PC-3 (cell line): ENCODE measurements around the gene TMEM161A. TPM values are rescaled to one million over a fixed set of nuclear protein-coding genes. Genes with fewer than 3 reads are reported as not detected.

Experiments used
- ATAC-seq: fragments of 200-7000 bp; cut with Tn5 transposase; 2 replicates; pipeline ENCODE4 v1.9.1; 2020; ENCODE audit warnings: mild to moderate bottlenecking, moderate library complexity
- BruUV-seq: library from RNA; stranded (reverse); fragments of 400-500 nt; replicated peaks from 2 replicates; lab custom pipeline; 2021; lab: Mats Ljungman, UMichigan
- CTCF ChIA-PET: fragments of 300-600 bp; sonication (Branson Sonifier 250); formaldehyde crosslinking; loops from one replicate; lab custom pipeline; 2022; ENCODE audit warnings: antibody characterized with exemption; lab: Charles Lee
- POLR2A ChIA-PET: fragments of 300-600 bp; sonication (Branson Sonifier 250); formaldehyde crosslinking; loops from one replicate; lab custom pipeline; 2022; ENCODE audit warnings: antibody characterized with exemption; ENCODE audit not compliant: unreplicated experiment; lab: Charles Lee
- DNase-seq: peaks from one replicate; pipeline ENCODE4 v3.0.0-alpha.2; 2015
- H2AFZ ChIP-seq: fragments of 300-600 bp; sonication (generic); 2 replicates; pipeline ENCODE4 v1.6.0; 2016; ENCODE audit warnings: antibody characterized with exemption, low read length
- H3F3A ChIP-seq: fragments of 300-600 bp; sonication (generic); one replicate; pipeline ENCODE4 v1.6.0; 2017; ENCODE audit warnings: antibody characterized with exemption, low read length, control low read depth, mild to moderate bottlenecking; ENCODE audit not compliant: unreplicated experiment
- H3K27ac ChIP-seq: fragments of 300-600 bp; sonication (generic); 2 replicates; pipeline ENCODE4 v1.5.1; 2016; ENCODE audit warnings: mild to moderate bottlenecking, low read length
- H3K27me3 ChIP-seq: fragments of 300-600 bp; sonication (generic); 2 replicates; pipeline ENCODE4 v1.6.1; 2016; ENCODE audit warnings: low read length, mixed read lengths
- H3K36me3 ChIP-seq: fragments of 300-600 bp; sonication (generic); 2 replicates; pipeline ENCODE4 v1.6.1; 2016; ENCODE audit warnings: low read depth, mixed run types, low read length, mixed read lengths
- H3K4me1 ChIP-seq: fragments of 300-600 bp; sonication (generic); 2 replicates; pipeline ENCODE4 v1.5.1; 2016; ENCODE audit warnings: low read length; ENCODE audit not compliant: insufficient read depth
- H3K4me2 ChIP-seq: fragments of 300-600 bp; sonication (generic); 2 replicates; pipeline ENCODE4 v1.6.0; 2016; ENCODE audit warnings: low read length
- H3K4me3 ChIP-seq: fragments of 300-600 bp; sonication (generic); 2 replicates; pipeline ENCODE4 v1.5.1; 2016; ENCODE audit warnings: mild to moderate bottlenecking, low read length, mixed read lengths
- H3K79me2 ChIP-seq: fragments of 300-600 bp; sonication (generic); 2 replicates; pipeline ENCODE4 v1.6.1; 2017; ENCODE audit warnings: low read length, mixed read lengths
- H3K9ac ChIP-seq: fragments of 300-600 bp; sonication (generic); 2 replicates; pipeline ENCODE4 v1.6.0; 2016; ENCODE audit warnings: mild to moderate bottlenecking, low read length
- H3K9me2 ChIP-seq: fragments of 300-600 bp; sonication (generic); replicated peaks from 2 replicates; pipeline ENCODE4 v1.6.1; 2016; ENCODE audit warnings: mixed run types, low read length, mixed read lengths
- H3K9me3 ChIP-seq: fragments of 300-600 bp; sonication (generic); 2 replicates; pipeline ENCODE4 v1.6.1; 2016; ENCODE audit warnings: low read length, mixed read lengths
- H4K20me1 ChIP-seq: fragments of 300-600 bp; sonication (generic); 2 replicates; pipeline ENCODE4 v1.6.1; 2016; ENCODE audit warnings: low read length, mixed read lengths
- EZH2 ChIP-seq: fragments of 300-600 bp; sonication (generic); IDR thresholded peaks from one replicate; pipeline ENCODE4 v1.6.1; 2017; ENCODE audit warnings: antibody characterized with exemption, mild to moderate bottlenecking, low read length; ENCODE audit not compliant: unreplicated experiment
- EZH2phosphoT487 ChIP-seq: fragments of 300-600 bp; sonication (generic); IDR thresholded peaks from 2 replicates; pipeline ENCODE4 v1.6.1; 2018; ENCODE audit warnings: mild to moderate bottlenecking, antibody characterized with exemption, low read length, borderline replicate concordance
- intact Hi-C: fragments of 100-400 bp; cut with micrococcal nuclease; formaldehyde crosslinking; loops from 2 replicates; pipeline ENCODE4 v1.9.0; 2023
- total RNA-seq: library from RNA; depleted of rRNA; stranded (reverse); fragments of >200 nt; gene quantifications from 2 replicates; pipeline ENCODE4 v1.2.3, GENCODE V29; 2014
- TF ChIP-seq, protein P1 (sequence below): fragments of 300-600 bp; sonication (generic); conservative IDR thresholded peaks from 2 replicates; pipeline ENCODE4 v1.5.1; 2017; ENCODE audit warnings: antibody characterized with exemption, low read depth, mild to moderate bottlenecking, low read length

The TMEM161A gene
- total RNA-seq, 1 experiment from 2014 or later: 49.9 TPM

DNA sequence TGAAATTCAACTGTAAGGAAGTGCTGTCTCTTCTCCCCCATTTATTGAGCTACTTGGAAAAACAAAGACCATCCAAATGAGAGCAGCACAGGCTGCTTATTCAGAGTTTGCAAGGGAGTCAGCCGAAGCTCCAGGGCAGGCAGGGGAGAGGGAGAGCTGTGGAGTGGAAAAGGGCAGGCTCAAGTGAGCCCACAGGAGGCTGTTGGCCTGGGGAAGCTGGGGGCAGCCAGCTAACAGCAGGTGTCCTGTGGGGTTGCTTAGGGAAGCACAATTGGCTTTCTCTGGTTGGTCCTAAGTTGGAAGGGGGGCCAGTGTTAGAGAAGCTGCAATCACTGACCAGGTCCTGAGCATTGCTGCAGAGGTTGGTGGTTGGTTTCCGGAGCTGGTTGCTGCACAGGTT, 50.6 kb downstream of the TMEM161A start:
- POLR2A ChIA-PET: no interaction called here
- Histone ChIP-seq H3K9me3 (no peaks in the 10 kb centered on the region), H3K4me1 (no peaks in the 10 kb centered on the region), H3K9me2 (no peaks in the 10 kb centered on the region), H3F3A (no peaks in the 10 kb centered on the region), H3K27ac (no peak overlapping the region), H4K20me1 (no peaks in the 10 kb centered on the region), H3K9ac (no peak overlapping the region), H3K4me3 (no peak overlapping the region), H3K79me2 (no peaks in the 10 kb centered on the region), H3K27me3 (no peaks in the 10 kb centered on the region), H2AFZ (no peak overlapping the region), H3K4me2 (no peak overlapping the region), H3K36me3 (no peaks in the 10 kb centered on the region)
- DNase-seq (no peak), ATAC-seq (no peak)
- intact Hi-C loops: no loop called here
- CTCF ChIA-PET: no interaction called here
- TF ChIP-seq EZH2phosphoT487 (no peak), EZH2 (no peak)
- TF ChIP-seq, protein P1, sequence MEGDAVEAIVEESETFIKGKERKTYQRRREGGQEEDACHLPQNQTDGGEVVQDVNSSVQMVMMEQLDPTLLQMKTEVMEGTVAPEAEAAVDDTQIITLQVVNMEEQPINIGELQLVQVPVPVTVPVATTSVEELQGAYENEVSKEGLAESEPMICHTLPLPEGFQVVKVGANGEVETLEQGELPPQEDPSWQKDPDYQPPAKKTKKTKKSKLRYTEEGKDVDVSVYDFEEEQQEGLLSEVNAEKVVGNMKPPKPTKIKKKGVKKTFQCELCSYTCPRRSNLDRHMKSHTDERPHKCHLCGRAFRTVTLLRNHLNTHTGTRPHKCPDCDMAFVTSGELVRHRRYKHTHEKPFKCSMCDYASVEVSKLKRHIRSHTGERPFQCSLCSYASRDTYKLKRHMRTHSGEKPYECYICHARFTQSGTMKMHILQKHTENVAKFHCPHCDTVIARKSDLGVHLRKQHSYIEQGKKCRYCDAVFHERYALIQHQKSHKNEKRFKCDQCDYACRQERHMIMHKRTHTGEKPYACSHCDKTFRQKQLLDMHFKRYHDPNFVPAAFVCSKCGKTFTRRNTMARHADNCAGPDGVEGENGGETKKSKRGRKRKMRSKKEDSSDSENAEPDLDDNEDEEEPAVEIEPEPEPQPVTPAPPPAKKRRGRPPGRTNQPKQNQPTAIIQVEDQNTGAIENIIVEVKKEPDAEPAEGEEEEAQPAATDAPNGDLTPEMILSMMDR: no peak
- no TSS peak for BruUV-seq

DNA sequence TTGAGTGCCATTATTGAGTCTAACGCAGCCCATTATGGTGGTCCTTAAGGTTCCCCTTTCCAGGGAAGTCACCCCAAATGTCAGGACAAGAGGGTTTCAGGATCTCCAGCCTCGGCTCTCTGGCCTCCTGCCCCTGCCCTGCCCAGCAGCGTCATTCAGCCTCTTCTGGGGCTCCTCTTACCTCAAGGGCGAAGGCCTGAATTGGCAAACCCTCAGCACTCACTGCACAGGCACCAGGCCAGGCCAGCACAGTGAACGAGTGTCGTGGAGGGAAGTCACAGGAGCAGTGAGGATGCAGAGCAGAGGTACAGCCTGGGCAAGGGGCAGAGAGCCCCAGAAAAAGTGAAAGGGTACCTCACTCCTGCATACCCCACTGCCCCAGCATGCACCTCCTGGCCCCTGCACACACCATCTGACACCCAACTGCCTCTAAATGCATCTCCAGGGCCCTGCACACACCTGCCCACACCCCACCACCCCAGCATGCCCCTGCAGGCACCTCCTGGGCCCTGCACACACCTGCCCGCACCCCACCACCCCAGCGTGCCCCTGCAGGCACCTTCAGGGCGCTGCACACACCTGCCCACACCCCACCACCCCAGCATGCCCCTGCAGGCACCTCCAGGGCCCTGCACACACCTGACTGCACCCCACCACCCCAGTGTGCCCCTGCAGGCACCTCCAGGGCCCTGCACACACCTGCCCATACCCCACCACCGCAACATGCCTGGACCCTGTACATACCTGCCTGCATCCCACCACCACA, 54.7 kb downstream of the TMEM161A start:
- ChIA-PET CTCF (no interaction called here), POLR2A (no interaction called here)
- no peaks in the 10 kb centered on the region for H3K9me3 ChIP-seq
- no peak overlapping the region for H3K27ac ChIP-seq
- TF ChIP-seq, protein P1: no peak
- TF ChIP-seq EZH2 (no peak), EZH2phosphoT487 (no peak)
- H3K9me2 ChIP-seq: no peaks in the 10 kb centered on the region
- no peaks in the 10 kb centered on the region for H3K36me3 ChIP-seq
- no peak overlapping the region for H3K4me2 ChIP-seq
- H4K20me1 ChIP-seq: no peaks in the 10 kb centered on the region
- no peaks in the 10 kb centered on the region for H3K4me1 ChIP-seq
- intact Hi-C loops: no loop called here
- H3F3A ChIP-seq: no peaks in the 10 kb centered on the region
- no peaks in the 10 kb centered on the region for H3K79me2 ChIP-seq
- ATAC-seq (no peak), DNase-seq (no peak)
- no peaks in the 10 kb centered on the region for H3K27me3 ChIP-seq
- no TSS peak for BruUV-seq
- no peak overlapping the region for H3K9ac ChIP-seq
- no peak overlapping the region for H3K4me3 ChIP-seq
- H2AFZ ChIP-seq: no peak overlapping the region

DNA sequence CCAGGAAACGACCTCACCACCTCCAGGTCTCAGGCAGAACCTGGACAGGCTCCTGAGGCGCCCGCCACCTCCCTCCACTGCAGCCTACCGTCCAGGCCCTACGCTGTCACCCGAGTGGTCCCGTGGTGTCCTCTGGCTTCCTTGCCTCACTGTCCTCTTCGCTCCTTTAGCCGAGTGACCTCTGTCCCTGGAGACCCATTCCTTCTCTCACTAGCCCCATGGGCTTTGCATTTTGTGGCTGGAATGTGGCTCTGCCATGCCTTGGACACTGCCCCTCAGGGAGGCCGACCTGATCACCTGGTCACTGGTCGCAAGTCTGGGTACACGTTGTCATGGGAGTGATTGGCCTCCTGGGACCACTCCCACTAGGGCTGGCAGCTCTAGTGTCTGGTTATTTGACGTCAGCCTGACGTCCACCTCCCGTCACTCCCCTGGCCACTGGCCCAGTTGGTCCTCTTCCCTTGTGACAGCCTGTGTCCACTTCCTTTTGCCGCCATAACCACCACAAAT, 56.6 kb downstream of the TMEM161A start:
- no TSS peak for BruUV-seq
- no peaks in the 10 kb centered on the region for H3K4me1 ChIP-seq
- intact Hi-C loops: no loop called here
- H3K9ac ChIP-seq: no peak overlapping the region
- ATAC-seq (no peak), DNase-seq (no peak)
- H3K9me2 ChIP-seq: no peaks in the 10 kb centered on the region
- H3K79me2 ChIP-seq: no peaks in the 10 kb centered on the region
- ChIA-PET CTCF (no interaction called here), POLR2A (no interaction called here)
- no peak overlapping the region for H3K4me3 ChIP-seq
- no peaks in the 10 kb centered on the region for H4K20me1 ChIP-seq
- no peaks in the 10 kb centered on the region for H3K36me3 ChIP-seq
- TF ChIP-seq, protein P1: no peak
- TF ChIP-seq EZH2phosphoT487: no peak
- TF ChIP-seq EZH2: no peak
- no peaks in the 10 kb centered on the region for H3K27me3 ChIP-seq
- H3F3A ChIP-seq: no peaks in the 10 kb centered on the region
- H2AFZ ChIP-seq: no peak overlapping the region
- H3K27ac ChIP-seq: no peak overlapping the region
- H3K9me3 ChIP-seq: no peaks in the 10 kb centered on the region
- H3K4me2 ChIP-seq: no peak overlapping the region
